SK-N-SH (cell line): ENCODE measurements around the gene SLC66A3. TPM values are rescaled to one million over a fixed set of nuclear protein-coding genes. Genes with fewer than 3 reads are reported as not detected.

Experiments
- CTCF ChIA-PET: fragments of 300-600, 350-600 bp; formaldehyde crosslinking; extraction: SDS; loops from one replicate; lab custom pipeline; 2021; lab: Yijun Ruan, JAX
- POLR2A ChIA-PET: fragments of 350-600 bp; sonication (Branson Sonifier 250); formaldehyde crosslinking; extraction: SDS; loops from one replicate; lab custom pipeline; 2020; ENCODE audit warnings: antibody characterized with exemption, inconsistent platforms; lab: Yijun Ruan, JAX
- DNase-seq: peaks from one replicate; pipeline ENCODE4 v3.0.0; 2012
- H2AFZ ChIP-seq: fragments of 200-600 bp; sonication (generic); 2 replicates; pipeline ENCODE4 v1.8.1; 2016; ENCODE audit warnings: antibody characterized with exemption, mild to moderate bottlenecking, low read depth
- H3F3A ChIP-seq: fragments of 200-600 bp; sonication (generic); replicated peaks from 2 replicates; pipeline ENCODE3; 2016; ENCODE audit warnings: antibody characterized with exemption, mild to moderate bottlenecking; ENCODE audit not compliant: insufficient read depth
- H3K27ac ChIP-seq, 2 experiments: fragments of 200-500 bp in 1 of 2; fragments of 200-600 bp in 1 of 2; sonication (Bioruptor generic) in 1 of 2; sonication (generic), shearing (Covaris generic) in 1 of 2; 2 replicates each; pipeline versions ENCODE4 v1.5.1 to v1.6.1; 2014 to 2016; ENCODE audit warnings: low read depth in 2 of 2, inconsistent platforms in 1 of 2, low read length in 1 of 2, mild to moderate bottlenecking in 1 of 2, mixed read lengths in 1 of 2
- H3K27me3 ChIP-seq: fragments of 200-600 bp; sonication (generic), shearing (Covaris generic); 2 replicates; pipeline ENCODE4 v1.6.1; 2016; ENCODE audit warnings: mixed run types; ENCODE audit not compliant: insufficient read depth
- H3K36me3 ChIP-seq, 2 experiments: fragments of 200-500 bp in 1 of 2; fragments of 200-600 bp in 1 of 2; sonication (Bioruptor generic) in 1 of 2; sonication (generic) in 1 of 2; replicated peaks in 1 of 2; 2 replicates each; pipeline versions ENCODE3 to v1.5.1; 2014 to 2016; ENCODE audit warnings: low read length in 1 of 2, mild to moderate bottlenecking in 1 of 2; ENCODE audit not compliant: insufficient read depth in 2 of 2, control insufficient read depth in 1 of 2
- H3K4me1 ChIP-seq, 2 experiments: fragments of 200-500 bp in 1 of 2; fragments of 200-600 bp in 1 of 2; sonication (Bioruptor generic) in 1 of 2; sonication (generic), shearing (Covaris generic) in 1 of 2; 2 replicates each; pipeline versions ENCODE4 v1.5.1 to v1.6.1; 2014 to 2016; ENCODE audit warnings: low read depth in 1 of 2, low read length in 1 of 2, mixed run types in 1 of 2; ENCODE audit not compliant: insufficient read depth in 2 of 2, control insufficient read depth in 1 of 2
- H3K4me2 ChIP-seq: fragments of 200-600 bp; sonication (generic), shearing (Covaris generic); 2 replicates; pipeline ENCODE4 v1.6.1; 2017; ENCODE audit warnings: mixed run types
- H3K4me3 ChIP-seq, 2 experiments: fragments of 200-500 bp in 1 of 2; fragments of 200-600 bp in 1 of 2; sonication (Bioruptor generic) in 1 of 2; sonication (generic), shearing (Covaris generic) in 1 of 2; 2 replicates each; pipeline versions ENCODE4 v1.5.1 to v1.8.1; 2014 to 2016; ENCODE audit warnings: low read depth in 2 of 2, inconsistent platforms in 1 of 2, low read length in 1 of 2, mild to moderate bottlenecking in 1 of 2, mixed read lengths in 1 of 2, moderate library complexity in 1 of 2
- H3K79me2 ChIP-seq: fragments of 200-600 bp; sonication (generic); 2 replicates; pipeline ENCODE4 v1.8.1; 2017; ENCODE audit warnings: mild to moderate bottlenecking; ENCODE audit not compliant: insufficient read depth
- H3K9ac ChIP-seq: fragments of 200-600 bp; sonication (generic); 2 replicates; pipeline ENCODE4 v1.6.1; 2017; ENCODE audit warnings: mixed run types
- H3K9me2 ChIP-seq: fragments of 200-600 bp; sonication (generic); 2 replicates; pipeline ENCODE4 v1.6.1; 2017; ENCODE audit warnings: mixed run types
- H3K9me3 ChIP-seq: fragments of 200-600 bp; sonication (generic); 2 replicates; pipeline ENCODE4 v1.6.1; 2017; ENCODE audit warnings: mixed run types, mild to moderate bottlenecking, moderate library complexity
- H4K20me1 ChIP-seq: fragments of 200-600 bp; sonication (generic); 2 replicates; pipeline ENCODE4 v1.6.1; 2017; ENCODE audit warnings: mild to moderate bottlenecking, mixed run types; ENCODE audit not compliant: insufficient read depth
- CHD2 ChIP-seq: fragments of 150-350 bp; IDR thresholded peaks from 2 replicates; pipeline ENCODE4 v1.6.1; 2018; ENCODE audit warnings: low read length; ENCODE audit not compliant: partially characterized antibody
- ELF1 ChIP-seq: IDR thresholded peaks from 2 replicates; pipeline ENCODE4 v1.4.0; 2012
- FOSL2 ChIP-seq: IDR thresholded peaks from 2 replicates; pipeline ENCODE4 v1.4.0; 2012; ENCODE audit warnings: low read depth, mild to moderate bottlenecking, moderate library complexity, borderline replicate concordance
- IRF3 ChIP-seq: fragments of 150-350 bp; IDR thresholded peaks from 2 replicates; pipeline ENCODE4 v1.6.1; 2016; ENCODE audit warnings: mild to moderate bottlenecking, low read depth, low read length
- MEF2A ChIP-seq: IDR thresholded peaks from 2 replicates; pipeline ENCODE4 v1.4.0; 2012; ENCODE audit warnings: low read depth, borderline replicate concordance
- MXI1 ChIP-seq: IDR thresholded peaks from 2 replicates; pipeline ENCODE4 v1.6.1; 2012; ENCODE audit warnings: mild to moderate bottlenecking, low read depth, low read length, improper control_type of control experiment
- NFIC ChIP-seq: IDR thresholded peaks from 2 replicates; pipeline ENCODE4 v1.4.0; 2012; ENCODE audit warnings: borderline replicate concordance
- NRF1 ChIP-seq: IDR thresholded peaks from 2 replicates; pipeline ENCODE4 v1.6.1; 2012; ENCODE audit warnings: low read depth, mild to moderate bottlenecking, low read length
- PBX3 ChIP-seq: IDR thresholded peaks from 2 replicates; pipeline ENCODE4; 2012
- POLR2AphosphoS5 ChIP-seq: IDR thresholded peaks from 2 replicates; pipeline ENCODE4 v1.6.1; 2012; ENCODE audit warnings: low read depth, low read length
- RAD21 ChIP-seq: IDR thresholded peaks from 2 replicates; pipeline ENCODE4 v1.6.1; 2012; ENCODE audit warnings: mild to moderate bottlenecking, low read length
- RCOR1 ChIP-seq: fragments of 150-350 bp; IDR thresholded peaks from 2 replicates; pipeline ENCODE4 v1.6.1; 2017; ENCODE audit warnings: antibody characterized with exemption, low read length
- REST ChIP-seq: IDR thresholded peaks from 2 replicates; pipeline ENCODE4 v1.6.1; 2012; ENCODE audit warnings: mild to moderate bottlenecking, low read depth, low read length, moderate library complexity
- RFX5 ChIP-seq: IDR thresholded peaks from 2 replicates; pipeline ENCODE4 v1.6.1; 2012; ENCODE audit warnings: mild to moderate bottlenecking, improper control_type of control experiment, low read length
- RXRA ChIP-seq: IDR thresholded peaks from 2 replicates; pipeline ENCODE4 v1.4.0; 2012; ENCODE audit warnings: low read depth, mild to moderate bottlenecking, borderline replicate concordance
- SMC3 ChIP-seq: IDR thresholded peaks from 2 replicates; pipeline ENCODE4 v1.6.1; 2012; ENCODE audit warnings: low read depth, low read length, improper control_type of control experiment
- TAF1 ChIP-seq: IDR thresholded peaks from 2 replicates; pipeline ENCODE4 v1.6.1; 2012; ENCODE audit warnings: low read depth, mild to moderate bottlenecking, low read length, moderate library complexity, borderline replicate concordance
- TCF12 ChIP-seq: IDR thresholded peaks from 2 replicates; pipeline ENCODE4 v1.4.0; 2012
- TEAD4 ChIP-seq: IDR thresholded peaks from 2 replicates; pipeline ENCODE4 v1.4.0; 2012; ENCODE audit warnings: mild to moderate bottlenecking, borderline replicate concordance; ENCODE audit not compliant: insufficient read depth
- YY1 ChIP-seq: IDR thresholded peaks from 2 replicates; pipeline ENCODE4 v1.4.0; 2012; ENCODE audit warnings: low read depth, mild to moderate bottlenecking
- ZBTB33 ChIP-seq: IDR thresholded peaks from 2 replicates; pipeline ENCODE4 v1.4.0; 2012; ENCODE audit warnings: low read depth, borderline replicate concordance
- WGBS: methylation state at CpG from one replicate; pipeline ENCODE4 v1.1.6; 2017; ENCODE audit warnings: low lambda C conversion rate; 5-methylcytosine and 5-hydroxymethylcytosine counted together
- polyA plus RNA-seq, 3 experiments: library from polyadenylated mRNA; depleted of rRNA; stranded (reverse); fragments of >200 nt; gene quantifications; 2 replicates each; pipeline ENCODE4 v1.2.3, GENCODE V29; 2012
- TF ChIP-seq, protein P1 (sequence below): fragments of 150-350 bp; IDR thresholded peaks from 2 replicates; pipeline ENCODE4 v1.6.1; 2017; ENCODE audit warnings: antibody characterized with exemption, low read length, low read depth, borderline replicate concordance
- TF ChIP-seq, protein P2 (sequence below): fragments of 200-600 bp; sonication (generic); IDR thresholded peaks from 2 replicates; pipeline ENCODE4 v1.6.1; 2017; ENCODE audit warnings: antibody characterized with exemption, mild to moderate bottlenecking, moderate library complexity

Gene SLC66A3
- polyA plus RNA-seq, 1 of the 3 experiments (the other 2 are of a cell fraction) = 49.0 TPM

GRCh38 chr2:11213090-11213638, 57.9 kb downstream of the SLC66A3 start:
- peaks cover 75 to 76% of the 10 kb centered on the region in 2 experiments for H3K36me3 ChIP-seq
- CTCF ChIA-PET = interaction anchor here (1.0 to 2.4 kb wide), 3 partner anchors 15 to 81 kb away, joined by 3 to 4 read pairs (median 3); a partner anchor contains a TSS
- no peaks in the 10 kb centered on the region for H3K79me2 ChIP-seq
- no peaks in the 10 kb centered on the region; a peak in 1 of 4 replicates for H3K4me1 ChIP-seq
- WGBS = 67% methylated on average over 5 of the region's 5 CpGs
- H2AFZ ChIP-seq = no peak overlapping the region
- no peaks in the 10 kb centered on the region for H4K20me1 ChIP-seq
- peak overlapping the region in 1 of 2 experiments; percentile 12; a peak in 2 of 4 replicates for H3K27ac ChIP-seq
- no peak overlapping the region for H3K4me3 ChIP-seq
- no peak overlapping the region for H3K9ac ChIP-seq
- no peak overlapping the region for H3K4me2 ChIP-seq
- no peaks in the 10 kb centered on the region for H3K9me3 ChIP-seq
- H3F3A ChIP-seq = peaks cover 13% of the 10 kb centered on the region
- no peaks in the 10 kb centered on the region for H3K27me3 ChIP-seq
- DNase-seq = no peak
- POLR2A ChIA-PET = no interaction called here
- no peaks in the 10 kb centered on the region for H3K9me2 ChIP-seq
- TF ChIP-seq RFX5 = no peak
- TF ChIP-seq TCF12 = peak; percentile 75
- TF ChIP-seq POLR2AphosphoS5 = peak; percentile 55; the same call in 1 of the 2 replicates
- TF ChIP-seq REST = no peak
- TF ChIP-seq FOSL2 = peak; percentile 32; the same call in 1 of the 2 replicates
- no peak for TF ChIP-seq MEF2A
- TF ChIP-seq PBX3 = peak; percentile 66
- TF ChIP-seq RXRA = no peak
- TF ChIP-seq YY1 = no peak
- no peak for TF ChIP-seq IRF3
- TF ChIP-seq ZBTB33 = no peak
- peak; percentile 80 for TF ChIP-seq NFIC
- TF ChIP-seq RCOR1 = no peak
- TF ChIP-seq TAF1 = no peak
- TF ChIP-seq MXI1 = no peak
- TF ChIP-seq ELF1 = no peak
- TF ChIP-seq, protein P1, sequence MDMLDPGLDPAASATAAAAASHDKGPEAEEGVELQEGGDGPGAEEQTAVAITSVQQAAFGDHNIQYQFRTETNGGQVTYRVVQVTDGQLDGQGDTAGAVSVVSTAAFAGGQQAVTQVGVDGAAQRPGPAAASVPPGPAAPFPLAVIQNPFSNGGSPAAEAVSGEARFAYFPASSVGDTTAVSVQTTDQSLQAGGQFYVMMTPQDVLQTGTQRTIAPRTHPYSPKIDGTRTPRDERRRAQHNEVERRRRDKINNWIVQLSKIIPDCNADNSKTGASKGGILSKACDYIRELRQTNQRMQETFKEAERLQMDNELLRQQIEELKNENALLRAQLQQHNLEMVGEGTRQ = no peak
- TF ChIP-seq RAD21 = no peak
- TF ChIP-seq NRF1 = no peak
- TF ChIP-seq SMC3 = no peak
- TF ChIP-seq TEAD4 = peak; percentile 42; the same call in 1 of the 2 replicates
- no peak for TF ChIP-seq CHD2
- TF ChIP-seq, protein P2, sequence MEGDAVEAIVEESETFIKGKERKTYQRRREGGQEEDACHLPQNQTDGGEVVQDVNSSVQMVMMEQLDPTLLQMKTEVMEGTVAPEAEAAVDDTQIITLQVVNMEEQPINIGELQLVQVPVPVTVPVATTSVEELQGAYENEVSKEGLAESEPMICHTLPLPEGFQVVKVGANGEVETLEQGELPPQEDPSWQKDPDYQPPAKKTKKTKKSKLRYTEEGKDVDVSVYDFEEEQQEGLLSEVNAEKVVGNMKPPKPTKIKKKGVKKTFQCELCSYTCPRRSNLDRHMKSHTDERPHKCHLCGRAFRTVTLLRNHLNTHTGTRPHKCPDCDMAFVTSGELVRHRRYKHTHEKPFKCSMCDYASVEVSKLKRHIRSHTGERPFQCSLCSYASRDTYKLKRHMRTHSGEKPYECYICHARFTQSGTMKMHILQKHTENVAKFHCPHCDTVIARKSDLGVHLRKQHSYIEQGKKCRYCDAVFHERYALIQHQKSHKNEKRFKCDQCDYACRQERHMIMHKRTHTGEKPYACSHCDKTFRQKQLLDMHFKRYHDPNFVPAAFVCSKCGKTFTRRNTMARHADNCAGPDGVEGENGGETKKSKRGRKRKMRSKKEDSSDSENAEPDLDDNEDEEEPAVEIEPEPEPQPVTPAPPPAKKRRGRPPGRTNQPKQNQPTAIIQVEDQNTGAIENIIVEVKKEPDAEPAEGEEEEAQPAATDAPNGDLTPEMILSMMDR = no peak
